Right forelimb (tissue), 1 donor: ENCODE results near the gene EFHC2.
A peak's percentile ranks its signal among the peaks of the same experiment; 100 is the strongest.
"Not testable (repeated sequence)": the region's sequence is repeated elsewhere in the genome, so short reads cannot be mapped to it uniquely, and the experiment has no call there.

Experiments
- DNase-seq: peaks from one replicate; pipeline ENCODE4 v3.0.0-alpha.2; 2018

EFHC2 gene

GRCh38 chrX:44290718-44291117 lies 52.8 kb downstream of the EFHC2 start:
- DNase-seq, result no peak

- no peak for DNase-seq
These were observed 60.7 kb downstream of the EFHC2 start for GRCh38 chrX:44282753-44283152.

DNA sequence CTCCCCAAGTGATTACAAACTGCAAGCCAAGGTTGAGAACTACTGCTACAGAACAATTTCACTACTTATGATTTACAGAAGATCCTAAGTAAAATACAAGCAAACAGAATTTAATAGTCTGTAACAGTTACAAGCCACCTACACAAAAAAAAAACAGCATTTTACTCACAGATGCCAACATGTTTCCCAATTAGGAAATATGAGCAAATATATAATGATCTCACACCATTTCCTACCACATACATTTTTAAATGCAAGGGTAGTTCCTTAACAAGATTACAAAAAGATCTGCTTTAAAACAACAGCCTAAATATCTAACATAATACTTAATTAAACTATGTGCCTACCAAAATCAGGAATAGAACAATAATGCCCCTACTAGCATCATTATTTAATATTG lies 63.4 kb downstream of the EFHC2 start:
- no peak for DNase-seq

DNA sequence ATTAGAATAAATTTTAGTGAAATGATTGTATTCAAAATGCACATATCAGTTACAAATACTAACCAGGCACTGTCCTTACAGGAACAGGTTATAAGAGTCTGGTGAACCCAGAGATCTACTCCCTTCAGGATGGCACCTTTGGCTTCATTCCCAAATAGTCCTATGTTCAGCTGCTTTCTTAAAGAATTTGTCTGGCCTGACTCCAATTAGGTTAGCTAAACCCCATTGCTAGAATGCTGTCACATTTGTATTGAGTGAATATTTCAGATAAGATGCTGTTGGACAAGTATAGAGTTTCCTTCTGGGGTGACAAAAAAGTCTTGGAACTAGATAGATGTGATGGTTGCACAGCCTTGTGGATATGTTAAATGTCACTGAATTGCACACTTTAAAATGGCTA lies 69.4 kb downstream of the EFHC2 start:
- no peak for DNase-seq

DNA sequence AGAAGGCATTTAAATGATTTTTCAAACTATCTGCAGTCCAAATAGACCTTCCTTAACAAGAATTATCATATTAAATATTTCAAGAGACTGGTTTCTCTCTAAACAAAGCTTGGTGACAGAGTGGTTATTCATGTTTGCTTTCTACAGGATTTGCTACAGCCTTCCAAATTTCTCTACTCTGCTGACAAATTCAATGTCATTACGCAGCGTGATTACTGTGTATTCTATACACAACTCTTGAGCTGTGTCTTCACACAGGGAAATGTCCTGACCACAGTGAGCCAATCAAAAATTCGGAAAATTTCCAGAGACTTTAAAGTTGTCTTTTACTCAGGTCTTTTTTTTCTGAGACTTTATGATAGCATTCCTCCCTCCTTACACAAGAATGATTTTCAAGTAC lies 75.6 kb downstream of the EFHC2 start:
- no peak for DNase-seq

DNA sequence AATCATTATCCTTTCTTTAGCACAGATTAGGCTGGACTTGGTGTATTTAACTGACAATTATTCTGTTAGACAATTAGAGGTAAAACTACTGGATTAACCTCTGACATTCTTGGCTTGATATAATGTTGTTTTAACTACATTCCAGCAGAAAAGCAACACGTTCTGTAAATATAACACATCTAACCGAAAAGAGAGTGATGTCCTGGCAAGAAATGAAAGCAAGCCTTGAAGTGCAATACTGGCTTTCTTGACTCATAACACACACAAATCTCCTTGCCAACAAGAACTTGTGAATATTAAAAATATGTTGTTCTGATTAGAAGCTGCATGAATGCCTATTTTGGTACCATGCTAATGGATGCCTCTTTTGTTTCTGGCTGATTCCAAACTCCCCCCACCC lies 76.4 kb downstream of the EFHC2 start:
- no peak for DNase-seq

DNA sequence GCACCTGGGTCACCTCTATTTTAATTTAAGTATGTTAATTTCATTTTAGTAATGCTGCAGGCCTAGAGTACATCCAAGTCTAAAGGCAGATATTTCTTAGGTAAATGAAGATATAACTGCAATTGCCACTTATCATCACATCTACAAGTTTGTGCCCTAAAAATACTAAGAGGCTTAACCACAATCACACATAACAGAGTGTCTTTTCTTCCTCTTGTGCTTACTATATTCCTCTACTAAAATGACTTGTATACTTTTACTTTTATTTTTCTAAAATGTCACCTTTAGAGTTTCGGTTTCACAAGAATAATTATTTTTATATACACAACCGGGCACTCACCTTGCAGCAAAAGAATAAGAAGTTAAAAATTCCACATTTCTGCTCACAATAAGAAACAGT lies 77.9 kb downstream of the EFHC2 start:
- no peak for DNase-seq

- DNase-seq, result no peak
These were observed 78.5 kb downstream of the EFHC2 start for GRCh38 chrX:44264936-44265335.

GRCh38 chrX:44261286-44261685 lies 82.2 kb downstream of the EFHC2 start:
- no peak for DNase-seq

GRCh38 chrX:44260609-44261008 lies 82.9 kb downstream of the EFHC2 start:
- DNase-seq, result no peak

GRCh38 chrX:44255742-44256141 lies 87.7 kb downstream of the EFHC2 start:
- not testable (repeated sequence) for DNase-seq

DNA sequence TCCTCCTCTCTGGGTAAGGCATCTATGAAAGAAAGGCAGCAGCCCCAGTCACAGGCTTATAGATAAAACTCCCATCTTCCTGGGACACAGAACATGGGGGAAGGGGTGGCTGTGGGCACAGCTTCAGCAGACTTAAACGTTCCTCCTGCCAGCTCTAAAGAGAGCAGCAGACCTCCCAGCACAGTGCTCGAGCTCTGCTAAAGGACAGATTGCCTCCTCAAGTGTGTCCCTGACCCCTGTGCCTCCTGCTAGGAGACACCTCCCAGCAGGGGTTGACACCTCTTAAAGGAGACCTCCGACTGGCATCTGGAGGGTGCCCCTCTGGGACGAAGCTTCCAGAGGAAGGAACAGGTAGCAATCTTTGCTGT lies 89.9 kb downstream of the EFHC2 start:
- no peak for DNase-seq

DNA sequence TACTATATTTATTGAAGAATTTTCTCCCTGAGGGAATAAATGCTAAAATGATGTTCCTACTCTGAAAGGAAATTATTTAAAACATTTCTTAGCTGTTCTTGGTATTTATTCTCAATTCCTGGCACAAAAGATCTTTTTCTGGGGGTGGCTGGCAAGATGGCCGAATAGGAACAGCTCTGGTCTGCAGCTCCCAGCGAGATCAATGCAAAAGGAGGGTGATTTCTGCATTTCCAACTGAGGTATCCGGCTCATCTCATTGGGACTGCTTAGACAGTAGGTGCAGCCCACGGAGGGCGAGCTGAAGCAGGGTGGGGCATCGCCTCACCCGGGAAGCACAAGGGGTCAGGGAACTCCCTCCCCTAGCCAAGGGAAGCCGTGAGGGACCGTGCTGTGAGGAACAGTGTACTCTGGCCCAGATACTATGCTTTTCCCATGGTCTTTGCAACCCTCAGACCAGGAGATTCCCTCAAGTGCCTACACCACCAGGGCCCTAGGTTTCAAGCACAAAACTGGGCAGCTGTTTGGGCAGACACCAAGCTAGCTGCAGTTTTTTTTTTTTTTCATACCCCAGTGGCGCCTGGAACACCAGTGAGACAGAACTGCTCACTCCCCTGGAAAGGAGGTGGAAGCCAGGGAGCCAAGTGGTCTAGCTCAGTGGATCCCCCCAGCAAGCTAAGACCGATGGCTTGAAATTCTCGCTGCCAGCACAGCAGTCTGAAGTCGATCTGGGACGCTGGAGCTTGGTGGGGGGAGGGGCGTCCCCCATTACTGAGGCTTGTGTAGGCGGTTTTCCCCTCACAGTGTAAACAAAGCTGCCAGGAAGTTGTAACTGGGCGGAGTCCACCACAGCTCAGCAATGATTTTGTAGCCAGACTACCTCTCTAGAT lies 90.5 kb downstream of the EFHC2 start:
- peak; percentile 42 for DNase-seq

- DNase-seq, result no peak
These were observed 96.0 kb downstream of the EFHC2 start for GRCh38 chrX:44247468-44247867.

GRCh38 chrX:44246826-44247225 lies 96.6 kb downstream of the EFHC2 start:
- no peak for DNase-seq

DNA sequence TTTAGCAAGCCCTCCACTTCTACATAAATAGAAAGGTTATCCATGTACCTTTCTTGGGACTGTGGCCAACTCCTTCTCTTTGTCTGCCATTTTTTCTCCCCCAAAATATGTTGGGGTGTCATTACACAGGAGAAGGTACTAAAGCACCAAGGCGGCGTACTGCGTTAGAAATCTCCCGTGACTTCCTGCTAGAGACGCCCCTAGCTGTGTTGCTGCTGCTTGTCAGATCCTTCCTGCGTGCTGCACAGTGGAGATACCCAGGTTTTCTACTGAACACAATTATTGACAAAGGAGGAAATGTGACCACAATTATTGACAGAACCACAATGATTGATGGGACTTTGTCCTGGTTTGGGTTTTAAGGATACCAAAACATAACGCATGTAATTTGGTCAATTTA lies 97.7 kb downstream of the EFHC2 start:
- DNase-seq, result no peak

GRCh38 chrX:44244008-44244407 lies 99.5 kb downstream of the EFHC2 start:
- no peak for DNase-seq

DNA sequence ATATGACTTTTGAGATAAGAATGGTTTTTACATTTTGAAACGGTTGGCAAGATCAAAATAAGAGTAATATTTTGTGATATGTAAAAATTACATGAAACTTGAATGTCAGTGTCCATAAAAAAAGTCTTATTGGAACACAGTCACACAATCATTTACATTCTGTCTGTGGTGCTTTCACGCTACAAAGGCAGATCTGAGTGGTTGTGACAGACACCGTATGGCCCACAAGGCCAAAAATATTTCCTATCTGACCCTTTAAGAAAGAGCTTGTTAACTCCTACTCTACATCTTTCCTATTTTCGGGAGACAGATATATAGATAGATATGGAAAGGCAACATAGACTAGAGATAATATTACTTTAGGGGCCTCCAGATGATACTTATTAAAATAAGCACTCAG lies 101.9 kb downstream of the EFHC2 start:
- DNase-seq, result no peak

GRCh38 chrX:44240036-44240435 lies 103.4 kb downstream of the EFHC2 start:
- no peak for DNase-seq

DNA sequence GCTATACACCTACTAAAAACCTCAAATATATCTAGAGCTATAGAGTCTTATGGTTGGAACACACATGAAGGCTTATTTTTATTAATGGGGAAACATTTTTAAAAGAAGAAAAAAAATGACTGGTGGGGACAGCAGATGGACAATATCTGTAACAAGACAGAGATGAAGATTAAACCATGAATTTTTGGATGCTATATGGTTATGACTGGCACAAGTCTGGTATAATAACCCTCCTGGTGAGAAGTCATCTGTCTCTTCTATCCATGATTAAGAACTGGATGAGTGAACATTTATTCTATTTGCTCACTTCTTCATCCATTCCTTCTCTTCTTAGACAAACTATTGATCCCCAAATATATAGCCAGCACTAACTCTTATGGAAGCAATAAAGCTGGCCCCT lies 104.4 kb downstream of the EFHC2 start:
- DNase-seq, result no peak

- no peak for DNase-seq
These were observed 107.9 kb downstream of the EFHC2 start for GRCh38 chrX:44235534-44235933.

DNA sequence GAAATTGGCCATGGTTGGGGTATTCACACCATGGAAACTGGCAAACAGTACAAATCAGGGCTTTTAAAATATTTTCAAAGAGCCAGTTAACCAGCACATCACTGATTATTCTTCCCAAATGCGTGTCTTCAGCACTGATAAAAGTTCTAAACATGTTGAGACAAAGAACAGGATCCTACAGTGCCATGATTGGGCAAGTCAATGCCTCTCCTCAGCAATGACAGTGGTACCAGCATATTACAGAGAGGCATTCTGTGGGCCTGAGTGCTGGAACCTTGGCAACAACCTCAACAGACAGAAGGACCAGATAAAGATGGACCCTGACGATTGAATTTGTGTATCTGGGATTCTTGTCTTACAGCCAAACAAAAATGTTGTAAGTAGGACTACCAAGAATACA lies 108.9 kb downstream of the EFHC2 start:
- no peak for DNase-seq

DNA sequence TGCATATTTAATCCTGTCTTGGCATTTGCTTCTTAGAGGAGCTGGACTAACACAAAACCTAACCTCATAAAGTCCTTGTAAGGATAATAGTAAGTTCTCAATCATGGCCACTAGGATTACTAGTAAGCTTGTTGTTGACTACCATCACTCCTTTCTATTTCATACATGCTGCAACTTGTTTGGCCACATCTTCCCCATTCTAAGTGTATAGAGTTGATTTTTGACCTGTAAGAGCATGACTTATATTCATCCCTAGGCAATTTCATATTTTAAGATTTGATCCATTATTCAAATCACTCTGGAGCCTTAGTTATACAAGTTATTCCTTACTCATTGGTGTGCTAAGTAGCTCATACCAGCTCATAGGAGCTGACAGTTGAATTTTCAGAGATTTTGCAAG lies 109.4 kb downstream of the EFHC2 start:
- no peak for DNase-seq

- no peak for DNase-seq
These were observed 111.4 kb downstream of the EFHC2 start for GRCh38 chrX:44232081-44232480.

DNA sequence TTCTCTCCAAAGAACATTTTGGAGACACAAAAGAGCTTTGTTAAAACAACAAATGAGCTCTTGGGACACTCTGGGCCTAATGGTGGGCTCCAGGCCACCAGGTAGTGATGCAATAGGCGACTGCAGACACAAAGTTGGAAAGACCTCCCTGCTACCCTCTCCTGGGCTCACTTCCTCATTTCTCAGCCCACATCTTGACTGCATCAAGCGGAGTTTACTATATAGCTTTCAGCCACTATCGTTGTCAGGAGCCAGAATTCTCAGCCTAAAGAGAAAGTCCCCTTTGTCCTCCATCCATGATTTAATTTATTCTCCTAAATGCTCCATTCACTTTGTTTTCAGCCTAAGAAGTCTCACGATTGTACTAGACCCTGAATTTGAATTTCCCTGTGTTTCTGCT lies 114.9 kb downstream of the EFHC2 start:
- no peak for DNase-seq
